ENCODE measurements around the gene PTBP3.

GRCh38 chr9:112325600-112325999 lies 7.8 kb downstream of the PTBP3 start:
- TF ChIP-seq EZH2 (IDR thresholded peaks at IDR 0.05; ENCODE audit: borderline replicate concordance, insufficient read depth, low read length, poor library complexity, severe bottlenecking) = no peak
- TF ChIP-seq POLR2AphosphoS5 (IDR thresholded peaks at IDR 0.05) = no peak
- TF ChIP-seq CTCF (IDR thresholded peaks at IDR 0.05; ENCODE audit: poor library complexity, severe bottlenecking) = no peak
- TF ChIP-seq TAF1 (IDR thresholded peaks at IDR 0.05; ENCODE audit: low read depth) = no peak
- no peak for TF ChIP-seq MXI1 (conservative IDR thresholded peaks at IDR 0.05; ENCODE audit: poor library complexity, severe bottlenecking)

Measured in neural cell (in vitro differentiated cells).